Hepatocyte (in vitro differentiated cells): ENCODE data around the gene TCF7L2. TPM values are rescaled to one million over a fixed set of nuclear protein-coding genes. Genes with fewer than 3 reads are reported as not detected.

Source experiments
- DNase-seq: peaks from one replicate; pipeline ENCODE4 v3.0.0-alpha.2; 2016; ENCODE audit warnings: low spot score
- H2AFZ ChIP-seq: fragments of 200-600 bp; sonication (generic); 2 replicates; pipeline ENCODE4 v1.6.0; 2016; ENCODE audit warnings: antibody characterized with exemption, mild to moderate bottlenecking
- H3K27ac ChIP-seq: fragments of 200-600 bp; sonication (generic); 2 replicates; pipeline ENCODE4 v1.5.1; 2016; ENCODE audit warnings: mild to moderate bottlenecking
- H3K27me3 ChIP-seq: fragments of 200-600 bp; sonication (generic); 2 replicates; pipeline ENCODE4 v1.6.1; 2016
- H3K36me3 ChIP-seq: fragments of 200-600 bp; sonication (generic); replicated peaks from 2 replicates; pipeline ENCODE4 v1.5.1; 2016; ENCODE audit warnings: low read depth; ENCODE audit not compliant: insufficient read depth
- H3K4me1 ChIP-seq: fragments of 200-600 bp; sonication (generic); 2 replicates; pipeline ENCODE4 v1.5.1; 2016; ENCODE audit warnings: mild to moderate bottlenecking, moderate library complexity; ENCODE audit not compliant: insufficient read depth
- H3K4me2 ChIP-seq: fragments of 200-600 bp; sonication (generic); 2 replicates; pipeline ENCODE4 v1.6.0; 2016
- H3K4me3 ChIP-seq: fragments of 200-600 bp; sonication (generic); 2 replicates; pipeline ENCODE4 v1.5.1; 2016; ENCODE audit warnings: mild to moderate bottlenecking
- H3K79me2 ChIP-seq: fragments of 200-600 bp; sonication (generic); 2 replicates; pipeline ENCODE4 v1.6.0; 2017; ENCODE audit warnings: mild to moderate bottlenecking
- H3K9me2 ChIP-seq: fragments of 200-600 bp; sonication (generic); replicated peaks from 2 replicates; pipeline ENCODE4 v1.6.0; 2017; ENCODE audit warnings: mild to moderate bottlenecking; ENCODE audit not compliant: insufficient read depth
- H3K9me3 ChIP-seq: fragments of 200-600 bp; sonication (generic); 2 replicates; pipeline ENCODE4 v1.5.1; 2016; ENCODE audit warnings: low read depth, mild to moderate bottlenecking
- H4K20me1 ChIP-seq: fragments of 200-600 bp; sonication (generic); 2 replicates; pipeline ENCODE4 v1.6.0; 2016; ENCODE audit warnings: mild to moderate bottlenecking; ENCODE audit not compliant: insufficient read depth, poor library complexity, severe bottlenecking
- CTCF ChIP-seq: fragments of 200-600 bp; sonication (generic); IDR thresholded peaks from 2 replicates; pipeline ENCODE4 v1.5.1; 2016; ENCODE audit warnings: antibody characterized with exemption, mild to moderate bottlenecking; ENCODE audit not compliant: poor library complexity
- EZH2 ChIP-seq: fragments of 200-600 bp; sonication (generic); IDR thresholded peaks from 2 replicates; pipeline ENCODE4 v1.6.1; 2016; ENCODE audit warnings: antibody characterized with exemption, mild to moderate bottlenecking, borderline replicate concordance
- EZH2phosphoT487 ChIP-seq: fragments of 200-600 bp; sonication (generic); IDR thresholded peaks from one replicate; pipeline ENCODE4 v1.6.1; 2018; ENCODE audit warnings: antibody characterized with exemption, mild to moderate bottlenecking, low read depth, moderate library complexity; ENCODE audit not compliant: unreplicated experiment, severe bottlenecking
- WGBS: methylation state at CpG from one replicate; pipeline ENCODE4 v1.1.6; 2016; ENCODE audit warnings: low lambda C conversion rate; ENCODE audit errors: missing lambda C conversion rate; 5-methylcytosine and 5-hydroxymethylcytosine counted together
- polyA plus RNA-seq: library from polyadenylated mRNA; unstranded; fragments of >200 nt; fragmentation: Nextera tagmentation; extraction: Ambion mirVana; gene quantifications from 2 replicates; pipeline ENCODE4 v1.2.1, GENCODE V29; 2016
- total RNA-seq: library from RNA; depleted of rRNA; stranded (reverse); fragments of >200 nt; gene quantifications from 2 replicates; pipeline ENCODE4 v1.2.3, GENCODE V29; 2014

The TCF7L2 gene
- total and polyA plus RNA-seq, 2 experiments from 2014 or later: 14.8 to 28.8 TPM

- no peak for TF ChIP-seq EZH2
- no peak for TF ChIP-seq CTCF
- no peak for TF ChIP-seq EZH2phosphoT487
- no peak overlapping the region for H3K27ac ChIP-seq
- no peak overlapping the region for H3K4me2 ChIP-seq
These were observed 249.4 kb downstream of the TCF7L2 start for GRCh38 chr10:113199459-113199858.

DNA sequence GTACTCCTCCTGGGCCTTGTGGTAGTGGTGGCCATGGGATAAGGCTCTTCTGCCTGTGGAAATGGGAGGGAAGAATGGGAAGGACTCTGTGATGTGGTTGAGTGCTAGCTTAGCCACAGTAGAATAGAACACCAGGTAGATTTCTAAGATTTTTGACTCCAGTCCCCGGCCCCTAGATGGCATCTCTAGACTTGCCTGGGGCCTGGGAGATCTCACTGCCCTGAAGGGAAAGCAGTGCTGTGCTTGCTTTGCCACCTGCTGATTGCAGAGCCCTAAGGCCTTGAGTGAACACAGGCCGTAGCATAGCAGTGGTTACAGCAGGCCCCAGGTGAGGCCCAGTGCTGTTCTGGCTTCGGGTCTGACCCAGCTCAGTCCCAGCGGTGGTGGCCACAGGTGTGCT lies 252.0 kb downstream of the TCF7L2 start:
- H3K27ac ChIP-seq: no peak overlapping the region
- H3K9me2 ChIP-seq: no peaks in the 10 kb centered on the region
- H3K36me3 ChIP-seq: no peaks in the 10 kb centered on the region
- H3K4me2 ChIP-seq: no peak overlapping the region
- 92% methylated on average over 4 of the region's 4 CpGs for WGBS
- TF ChIP-seq EZH2phosphoT487 (no peak), CTCF (no peak)
- H2AFZ ChIP-seq: no peak overlapping the region
- DNase-seq: no peak
- no peaks in the 10 kb centered on the region for H3K4me1 ChIP-seq
- H3K27me3 ChIP-seq: no peaks in the 10 kb centered on the region
- H4K20me1 ChIP-seq: no peaks in the 10 kb centered on the region
- H3K9me3 ChIP-seq: no peaks in the 10 kb centered on the region
- H3K4me3 ChIP-seq: no peak overlapping the region
- no peaks in the 10 kb centered on the region for H3K79me2 ChIP-seq

More at GRCh38 chr10:113199459-113199858, 249.4 kb downstream of the TCF7L2 start:
- no peaks in the 10 kb centered on the region for H3K4me1 ChIP-seq
- no peak overlapping the region for H2AFZ ChIP-seq
- no peak overlapping the region for H3K4me3 ChIP-seq
- H3K9me2 ChIP-seq: no peaks in the 10 kb centered on the region
- H3K27me3 ChIP-seq: no peaks in the 10 kb centered on the region
- no peaks in the 10 kb centered on the region for H4K20me1 ChIP-seq
- H3K36me3 ChIP-seq: no peaks in the 10 kb centered on the region
- no peak for DNase-seq
- H3K79me2 ChIP-seq: no peaks in the 10 kb centered on the region
- 80% methylated on average over 1 of the region's 1 CpG for WGBS
- H3K9me3 ChIP-seq: no peaks in the 10 kb centered on the region

DNA sequence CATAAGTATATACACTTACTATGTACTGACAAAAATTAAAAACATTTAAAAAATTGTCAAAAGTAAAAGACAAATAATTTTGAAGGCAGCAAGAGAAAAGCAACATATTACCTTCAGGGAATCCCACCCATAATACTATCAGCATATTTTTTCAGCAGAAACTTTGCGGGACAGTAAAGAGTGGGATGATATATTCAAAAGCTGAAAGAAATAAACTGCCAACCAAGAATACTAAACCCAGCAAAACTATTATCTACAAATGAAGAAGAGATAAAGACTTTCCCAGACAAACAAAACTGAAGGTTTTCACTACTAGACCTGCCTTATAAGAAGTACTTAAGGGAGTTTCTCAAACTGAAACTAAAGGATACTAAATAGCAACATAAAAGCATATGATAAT lies 257.9 kb downstream of the TCF7L2 start:
- Histone ChIP-seq H3K9me3 (peaks cover 12% of the 10 kb centered on the region), H3K79me2 (no peaks in the 10 kb centered on the region), H3K9me2 (no peaks in the 10 kb centered on the region), H3K27me3 (no peaks in the 10 kb centered on the region), H3K27ac (no peak overlapping the region), H3K4me1 (no peaks in the 10 kb centered on the region), H4K20me1 (no peaks in the 10 kb centered on the region), H3K4me2 (no peak overlapping the region), H3K4me3 (no peak overlapping the region), H2AFZ (no peak overlapping the region), H3K36me3 (no peaks in the 10 kb centered on the region)
- DNase-seq: no peak
- WGBS: 95% methylated on average over 1 of the region's 1 CpG
- no peak for TF ChIP-seq CTCF
- no peak for TF ChIP-seq EZH2phosphoT487
- no peak for TF ChIP-seq EZH2

GRCh38 chr10:113213035-113213434 lies 263.0 kb downstream of the TCF7L2 start:
- Histone ChIP-seq H3K4me1 (no peaks in the 10 kb centered on the region), H3K4me3 (no peak overlapping the region), H2AFZ (no peak overlapping the region), H3K9me2 (no peaks in the 10 kb centered on the region), H3K4me2 (no peak overlapping the region), H3K79me2 (no peaks in the 10 kb centered on the region), H3K9me3 (peaks cover 3% of the 10 kb centered on the region), H4K20me1 (no peaks in the 10 kb centered on the region), H3K36me3 (no peaks in the 10 kb centered on the region), H3K27ac (no peak overlapping the region), H3K27me3 (no peaks in the 10 kb centered on the region)
- 91% methylated on average over 4 of the region's 4 CpGs for WGBS
- TF ChIP-seq CTCF (no peak), EZH2 (no peak), EZH2phosphoT487 (no peak)
- no peak for DNase-seq
